GM18870 (cell line): Measurements from ENCODE around the gene PAWR.
"Not testable (repeated sequence)": the region's sequence is repeated elsewhere in the genome, so short reads cannot be mapped to it uniquely, and the experiment has no call there.

ENCODE experiments used
- ATAC-seq: cut with Tn5 transposase; IDR thresholded peaks from one replicate; pipeline ENCODE4 v1.9.1; 2021; ENCODE audit warnings: moderate library complexity; ENCODE audit not compliant: unreplicated experiment

Gene PAWR

DNA sequence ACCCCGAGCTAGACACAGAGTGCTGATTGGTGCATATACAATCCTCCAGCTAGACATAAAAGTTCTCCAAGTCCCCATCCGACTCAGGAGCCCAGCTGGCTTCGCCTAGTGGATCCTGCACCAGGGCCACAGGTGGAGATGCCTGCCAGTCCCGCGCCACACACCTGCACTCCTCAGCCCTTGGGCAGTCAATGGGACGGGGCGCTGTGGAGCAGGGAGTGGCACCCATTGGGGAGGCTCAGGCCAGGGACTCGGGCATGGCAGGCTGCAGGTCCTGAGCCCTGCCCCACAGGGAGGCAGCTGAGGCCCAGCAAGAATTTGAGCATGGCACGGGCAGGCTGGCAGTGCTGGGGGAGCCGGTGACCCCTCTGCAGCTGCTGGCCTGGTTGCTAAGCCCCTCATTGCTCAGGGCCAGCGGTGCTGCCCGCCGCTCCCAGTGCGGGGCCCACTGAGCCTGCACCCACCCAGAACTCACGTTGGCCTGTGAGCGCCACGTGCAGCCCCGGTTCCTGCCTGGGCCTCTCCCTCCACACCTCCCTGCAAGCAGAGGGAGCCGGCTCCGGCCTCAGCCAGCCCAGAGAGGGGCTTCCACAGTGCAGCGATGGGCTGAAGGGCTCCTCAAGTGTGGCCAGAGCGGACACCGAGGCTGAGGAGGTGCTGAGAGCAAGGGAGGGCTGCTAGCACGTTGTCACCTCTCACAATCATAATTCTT, 136.7 kb downstream of the PAWR start:
- no peak for ATAC-seq

DNA sequence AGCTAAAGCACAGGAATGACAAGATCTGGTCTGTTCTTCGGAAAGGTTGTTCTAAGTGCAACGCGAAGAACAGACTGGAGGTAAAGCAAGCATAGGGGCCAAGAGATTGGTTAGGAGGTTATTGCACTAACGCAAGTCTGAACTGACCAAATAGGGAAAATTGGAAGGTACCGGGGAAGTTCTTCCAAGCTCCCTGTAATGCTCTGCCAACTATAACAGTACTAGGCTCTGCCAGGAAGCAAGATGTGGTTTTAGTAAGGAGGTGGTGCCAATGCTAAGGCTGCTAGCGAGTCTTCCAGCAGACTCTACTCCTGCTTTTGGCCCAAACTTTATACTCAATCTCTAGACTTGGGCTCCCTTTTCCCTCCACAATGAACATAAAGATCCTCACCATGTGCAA, 138.6 kb downstream of the PAWR start:
- no peak for ATAC-seq

GRCh38 chr12:79549531-79550271, 141.1 kb downstream of the PAWR start:
- no peak for ATAC-seq

DNA sequence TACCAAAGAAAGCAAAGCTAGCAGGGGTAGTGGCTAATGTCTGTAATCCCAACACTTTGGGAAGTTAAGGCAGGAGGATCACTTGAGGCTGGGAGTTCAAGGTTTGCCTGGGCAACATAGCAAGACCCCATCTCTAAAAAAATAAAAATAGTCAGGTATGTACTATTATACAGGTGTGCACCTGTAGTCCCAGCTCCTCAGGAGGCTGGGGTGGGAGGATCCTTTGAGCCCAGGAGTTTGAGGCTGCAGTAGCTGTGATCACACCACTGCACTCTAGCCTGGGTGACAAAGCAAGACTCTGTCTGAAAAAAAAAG, 142.2 kb downstream of the PAWR start:
- ATAC-seq, result no peak

DNA sequence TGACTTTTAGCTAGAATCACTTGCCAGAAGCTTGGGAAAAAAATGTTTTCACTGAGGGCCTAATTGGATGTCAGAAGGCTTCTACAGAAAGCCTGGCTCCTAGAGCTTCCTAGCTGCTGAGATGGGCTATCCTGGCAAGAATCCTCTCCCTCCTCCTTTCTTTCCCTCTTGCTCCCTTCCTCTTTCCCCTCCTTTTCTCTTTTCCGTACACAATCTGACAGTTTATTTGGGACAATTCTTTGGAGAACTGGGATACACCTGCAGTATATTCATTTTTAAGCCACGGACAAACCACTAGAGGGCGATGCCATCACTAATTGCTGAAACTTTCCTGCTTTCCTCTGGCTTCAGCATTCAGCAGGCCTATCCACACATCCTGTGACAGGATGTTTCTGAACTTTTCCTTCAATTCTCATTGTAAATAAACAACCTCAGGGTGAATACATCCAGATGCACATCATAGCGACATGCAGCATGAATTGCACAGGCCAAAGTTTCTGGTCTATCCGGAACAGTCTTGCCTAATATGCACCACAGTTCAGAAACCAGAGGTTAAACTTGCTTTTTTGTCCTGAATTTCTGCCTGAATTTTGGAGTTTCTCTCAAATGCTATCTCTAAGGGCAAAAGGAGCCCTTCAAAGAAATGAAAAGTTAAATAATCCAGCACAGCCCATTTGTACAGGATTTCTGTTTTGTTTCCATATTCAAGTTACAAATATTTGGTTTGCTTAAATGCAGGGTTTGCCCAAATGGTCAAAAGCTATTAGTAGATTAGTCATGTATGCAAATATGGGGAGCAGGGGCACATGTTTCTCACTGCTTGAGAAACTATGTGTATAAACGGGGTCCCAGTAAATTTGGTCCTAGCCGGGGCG, 142.8 kb downstream of the PAWR start:
- ATAC-seq, result peak; percentile 81

- no peak for ATAC-seq
Measured at GRCh38 chr12:79547044-79547734, 143.6 kb downstream of the PAWR start.

GRCh38 chr12:79546466-79547043, 144.2 kb downstream of the PAWR start:
- no peak for ATAC-seq

DNA sequence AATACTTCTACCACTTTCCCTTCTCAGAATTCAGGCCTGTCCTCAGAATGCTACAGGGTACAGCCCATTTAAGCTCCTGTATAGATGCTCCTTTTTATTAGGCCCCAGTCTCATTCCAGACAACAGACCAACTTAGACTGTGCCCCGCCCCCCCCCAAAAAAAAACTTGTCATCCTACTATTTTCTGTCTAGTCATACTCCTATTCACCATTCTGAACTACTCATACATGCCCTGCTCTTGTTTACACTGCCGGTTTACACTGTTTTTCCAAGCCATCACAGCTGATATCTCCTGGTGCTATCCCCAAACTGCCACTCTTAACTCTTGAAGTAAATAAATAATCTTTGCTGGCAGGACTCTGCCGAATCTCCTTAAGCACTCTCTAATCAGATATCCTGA, 146.3 kb downstream of the PAWR start:
- not testable (repeated sequence) for ATAC-seq

GRCh38 chr12:79537675-79538074, 153.1 kb downstream of the PAWR start:
- no peak for ATAC-seq

DNA sequence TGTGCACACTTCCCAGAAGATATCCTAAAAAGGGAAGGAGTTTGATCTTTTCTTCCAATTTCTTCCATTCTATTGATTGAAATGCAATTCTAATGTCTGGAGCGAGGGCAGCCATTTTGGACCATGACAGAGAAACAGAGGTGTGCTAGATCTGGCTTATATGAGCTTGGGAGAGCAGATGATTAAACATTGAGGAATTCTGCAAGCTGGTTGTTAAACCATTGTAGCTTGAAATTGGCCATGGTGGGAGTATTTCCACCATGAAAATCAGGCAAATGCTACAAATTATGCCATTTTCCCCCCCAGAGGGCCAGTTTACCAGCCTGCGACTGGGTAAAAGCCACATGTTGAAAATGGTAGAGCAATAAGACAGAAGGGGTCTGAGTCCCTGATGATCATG, 155.0 kb downstream of the PAWR start:
- no peak for ATAC-seq
